Measurements from ENCODE around the gene SLC22A14. TPM values are rescaled to one million over a fixed set of nuclear protein-coding genes. Genes with fewer than 3 reads are reported as not detected.

The SLC22A14 gene
- total and polyA plus RNA-seq, 10 of the 15 experiments (the other 5 are each of a cell fraction or from before 2014, with no cell fraction given) = not detected

DNA sequence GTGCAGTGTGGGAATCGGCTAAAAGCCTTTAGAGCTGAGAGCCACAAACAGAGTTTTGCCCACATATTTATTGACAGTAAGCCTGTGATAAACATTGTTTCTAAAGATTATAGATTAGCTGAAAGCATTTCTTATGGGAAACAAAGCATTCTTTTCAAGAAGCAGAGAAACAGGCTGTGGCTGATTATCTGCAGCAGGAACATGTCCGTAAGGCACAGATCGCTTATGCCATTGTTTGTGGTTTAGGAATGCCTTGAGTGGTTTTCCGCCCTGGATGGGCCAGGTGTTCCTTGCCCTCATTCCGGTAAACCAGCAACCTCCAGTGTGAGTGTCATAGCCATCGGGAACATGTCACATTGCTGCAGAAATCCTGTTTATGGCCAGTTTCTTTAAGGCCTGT lies 76.9 kb downstream of the SLC22A14 start:
- H3K4me2 ChIP-seq (ENCODE audit: control insufficient read depth, insufficient read depth) = no peak overlapping the region
- no peak overlapping the region for H3K4me3 ChIP-seq
- WGBS (ENCODE audit: insufficient coverage, insufficient replicate concordance, low lambda C conversion rate, missing lambda C conversion rate) = 96% methylated on average over 6 of the region's 6 CpGs
- BruUV-seq (replicated peaks) = no TSS peak
- FAIRE-seq (no peak), ATAC-seq (no peak), DNase-seq (ENCODE audit: low read depth, low spot score) (no peak)
- H3K36me3 ChIP-seq (ENCODE audit: control insufficient read depth in 2 of 2, insufficient read depth in 2 of 2, low read length in 1 of 2) = no peaks in the 10 kb centered on the region; a peak in 4 of 4 replicates
- SMC1A ChIA-PET (ENCODE audit: uncharacterized antibody, unreplicated experiment) = interaction anchor here (1.8 kb wide), 1 partner anchor 228 kb away, joined by 5 read pairs; no protein-coding TSS in a partner anchor
- H3K27me3 ChIP-seq (replicated peaks in 1 of 2; ENCODE audit: control insufficient read depth in 2 of 2, insufficient read depth in 2 of 2, low read length in 1 of 2) = no peaks in the 10 kb centered on the region
- in situ Hi-C loops (cut with MboI) = no loop called here
- H4K20me1 ChIP-seq (ENCODE audit: control insufficient read depth, insufficient read depth) = no peaks in the 10 kb centered on the region
- no peaks in the 10 kb centered on the region for H3K9me3 ChIP-seq (replicated peaks; ENCODE audit: control insufficient read depth, insufficient read depth, low read length)
- no peaks in the 10 kb centered on the region for H3K79me2 ChIP-seq (ENCODE audit: control insufficient read depth, insufficient read depth, low read length)
- H2AFZ ChIP-seq (ENCODE audit: control insufficient read depth, low read depth, low read length) = no peak overlapping the region
- no peak overlapping the region for H3K9ac ChIP-seq (ENCODE audit: control insufficient read depth, insufficient read depth, low read length)
- intact Hi-C loops (cut with micrococcal nuclease; ENCODE audit: unreplicated experiment) = no loop called here
- CTCF ChIA-PET = interaction anchor here (1.7 kb wide), 1 partner anchor 13 kb away, joined by 8 read pairs; the partner anchor contains the start of gene XYLB
- RAD21 ChIA-PET (ENCODE audit: unreplicated experiment) = no interaction called here
- POLR2A ChIA-PET = interaction anchor here (0.6 kb wide), 1 partner anchor 1265 kb away, joined by 5 read pairs; no protein-coding TSS in a partner anchor
- H3K4me1 ChIP-seq (ENCODE audit: control insufficient read depth, insufficient read depth, low read length) = no peaks in the 10 kb centered on the region
- no peak for TF ChIP-seq SMC3 (IDR thresholded peaks at IDR 0.05; ENCODE audit: borderline replicate concordance, low read length)
- no peak for TF ChIP-seq NFXL1 (IDR thresholded peaks at IDR 0.05; ENCODE audit: borderline replicate concordance)
- TF ChIP-seq BACH1 (IDR thresholded peaks at IDR 0.05; ENCODE audit: borderline replicate concordance) = no peak
- no peak for TF ChIP-seq EZH2 (IDR thresholded peaks at IDR 0.05; ENCODE audit: borderline replicate concordance, control insufficient read depth, low read depth, low read length)
- TF ChIP-seq SREBF1 (IDR thresholded peaks at IDR 0.05; ENCODE audit: low read length) = no peak
- TF ChIP-seq MYB (IDR thresholded peaks at IDR 0.05; ENCODE audit: borderline replicate concordance, low read depth, low read length) = no peak
- no peak for TF ChIP-seq POLR2AphosphoS5 (IDR thresholded peaks at IDR 0.05; ENCODE audit: low read length)
- no peak for TF ChIP-seq CBFB (IDR thresholded peaks at IDR 0.05; ENCODE audit: low read depth)
- no peak for TF ChIP-seq ATF7 (IDR thresholded peaks at IDR 0.05; ENCODE audit: low read depth)
- H3K27ac ChIP-seq (ENCODE audit: control insufficient read depth, insufficient read depth) = no peak overlapping the region

DNA sequence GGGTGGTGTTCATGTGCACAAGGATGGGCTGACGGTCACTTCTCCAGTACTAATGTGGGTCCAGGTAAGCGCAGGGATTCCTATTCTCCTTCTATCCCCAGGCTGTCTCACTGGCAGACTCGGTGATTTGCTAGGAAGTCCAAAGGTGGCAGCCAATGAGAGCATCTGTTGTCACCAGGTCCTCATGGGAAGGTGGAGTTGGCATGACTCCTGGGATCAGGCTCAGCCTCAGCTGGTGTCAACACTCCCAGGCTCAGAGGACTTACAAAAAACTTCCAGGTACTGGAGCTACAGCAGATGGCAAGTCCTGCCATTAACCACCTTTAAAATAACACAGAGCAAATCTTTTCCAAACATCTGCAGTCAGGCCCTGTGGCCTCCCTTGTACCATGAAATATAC lies 78.3 kb downstream of the SLC22A14 start:
- H2AFZ ChIP-seq (ENCODE audit: control insufficient read depth, low read depth, low read length) = no peak overlapping the region
- no peak overlapping the region for H3K4me2 ChIP-seq (ENCODE audit: control insufficient read depth, insufficient read depth)
- BruUV-seq (replicated peaks) = no TSS peak
- no peaks in the 10 kb centered on the region; a peak in 4 of 4 replicates for H3K36me3 ChIP-seq (ENCODE audit: control insufficient read depth in 2 of 2, insufficient read depth in 2 of 2, low read length in 1 of 2)
- ATAC-seq (no peak), FAIRE-seq (no peak), DNase-seq (ENCODE audit: low read depth, low spot score) (no peak)
- no peak overlapping the region for H3K9ac ChIP-seq (ENCODE audit: control insufficient read depth, insufficient read depth, low read length)
- in situ Hi-C loops (cut with MboI) (no loop called here), intact Hi-C loops (cut with micrococcal nuclease; ENCODE audit: unreplicated experiment) (no loop called here)
- H3K79me2 ChIP-seq (ENCODE audit: control insufficient read depth, insufficient read depth, low read length) = no peaks in the 10 kb centered on the region
- H3K27me3 ChIP-seq (replicated peaks in 1 of 2; ENCODE audit: control insufficient read depth in 2 of 2, insufficient read depth in 2 of 2, low read length in 1 of 2) = no peaks in the 10 kb centered on the region
- H4K20me1 ChIP-seq (ENCODE audit: control insufficient read depth, insufficient read depth) = no peaks in the 10 kb centered on the region
- CTCF ChIA-PET = no interaction called here
- no peak overlapping the region for H3K4me3 ChIP-seq
- H3K27ac ChIP-seq (ENCODE audit: control insufficient read depth, insufficient read depth) = no peak overlapping the region
- SMC1A ChIA-PET (ENCODE audit: uncharacterized antibody, unreplicated experiment) = no interaction called here
- H3K9me3 ChIP-seq (replicated peaks; ENCODE audit: control insufficient read depth, insufficient read depth, low read length) = no peaks in the 10 kb centered on the region
- 97% methylated on average over 3 of the region's 3 CpGs for WGBS (ENCODE audit: insufficient coverage, insufficient replicate concordance, low lambda C conversion rate, missing lambda C conversion rate)
- H3K4me1 ChIP-seq (ENCODE audit: control insufficient read depth, insufficient read depth, low read length) = no peaks in the 10 kb centered on the region
- RAD21 ChIA-PET (ENCODE audit: unreplicated experiment) = no interaction called here
- POLR2A ChIA-PET = interaction anchor here (0.6 kb wide), 1 partner anchor 137 kb away, joined by 4 read pairs; no protein-coding TSS in a partner anchor
- TF ChIP-seq EP300 (IDR thresholded peaks at IDR 0.05; ENCODE audit: borderline replicate concordance in 1 of 2, control insufficient read depth in 1 of 2, low read depth in 2 of 2, low read length in 2 of 2) (no peak), RAD51 (IDR thresholded peaks at IDR 0.05) (no peak), ZBED1 (IDR thresholded peaks at IDR 0.05; ENCODE audit: borderline replicate concordance) (no peak), NFXL1 (IDR thresholded peaks at IDR 0.05; ENCODE audit: borderline replicate concordance) (no peak), BHLHE40 (IDR thresholded peaks at IDR 0.05; ENCODE audit: borderline replicate concordance in 1 of 2, low read depth in 2 of 2, low read length in 1 of 2) (no peak), NR2F1 (conservative IDR thresholded peaks at IDR 0.05) (no peak), ZSCAN29 (IDR thresholded peaks at IDR 0.05) (no peak)
- TF ChIP-seq, protein P1, sequence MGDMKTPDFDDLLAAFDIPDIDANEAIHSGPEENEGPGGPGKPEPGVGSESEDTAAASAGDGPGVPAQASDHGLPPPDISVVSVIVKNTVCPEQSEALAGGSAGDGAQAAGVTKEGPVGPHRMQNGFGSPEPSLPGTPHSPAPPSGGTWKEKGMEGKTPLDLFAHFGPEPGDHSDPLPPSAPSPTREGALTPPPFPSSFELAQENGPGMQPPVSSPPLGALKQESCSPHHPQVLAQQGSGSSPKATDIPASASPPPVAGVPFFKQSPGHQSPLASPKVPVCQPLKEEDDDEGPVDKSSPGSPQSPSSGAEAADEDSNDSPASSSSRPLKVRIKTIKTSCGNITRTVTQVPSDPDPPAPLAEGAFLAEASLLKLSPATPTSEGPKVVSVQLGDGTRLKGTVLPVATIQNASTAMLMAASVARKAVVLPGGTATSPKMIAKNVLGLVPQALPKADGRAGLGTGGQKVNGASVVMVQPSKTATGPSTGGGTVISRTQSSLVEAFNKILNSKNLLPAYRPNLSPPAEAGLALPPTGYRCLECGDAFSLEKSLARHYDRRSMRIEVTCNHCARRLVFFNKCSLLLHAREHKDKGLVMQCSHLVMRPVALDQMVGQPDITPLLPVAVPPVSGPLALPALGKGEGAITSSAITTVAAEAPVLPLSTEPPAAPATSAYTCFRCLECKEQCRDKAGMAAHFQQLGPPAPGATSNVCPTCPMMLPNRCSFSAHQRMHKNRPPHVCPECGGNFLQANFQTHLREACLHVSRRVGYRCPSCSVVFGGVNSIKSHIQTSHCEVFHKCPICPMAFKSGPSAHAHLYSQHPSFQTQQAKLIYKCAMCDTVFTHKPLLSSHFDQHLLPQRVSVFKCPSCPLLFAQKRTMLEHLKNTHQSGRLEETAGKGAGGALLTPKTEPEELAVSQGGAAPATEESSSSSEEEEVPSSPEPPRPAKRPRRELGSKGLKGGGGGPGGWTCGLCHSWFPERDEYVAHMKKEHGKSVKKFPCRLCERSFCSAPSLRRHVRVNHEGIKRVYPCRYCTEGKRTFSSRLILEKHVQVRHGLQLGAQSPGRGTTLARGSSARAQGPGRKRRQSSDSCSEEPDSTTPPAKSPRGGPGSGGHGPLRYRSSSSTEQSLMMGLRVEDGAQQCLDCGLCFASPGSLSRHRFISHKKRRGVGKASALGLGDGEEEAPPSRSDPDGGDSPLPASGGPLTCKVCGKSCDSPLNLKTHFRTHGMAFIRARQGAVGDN (IDR thresholded peaks at IDR 0.05) = no peak
